NB4 (cell line): ENCODE data around the gene GPR85.

ENCODE experiments used
- POLR2A ChIP-seq: IDR thresholded peaks from 2 replicates; pipeline ENCODE4 v1.6.1; 2011; ENCODE audit warnings: mild to moderate bottlenecking; ENCODE audit not compliant: insufficient read length; ENCODE audit errors: extremely low read depth
- TF ChIP-seq, protein P1 (sequence below): IDR thresholded peaks from 2 replicates; pipeline ENCODE4 v1.6.1; 2011; ENCODE audit warnings: low read depth, low read length
- TF ChIP-seq, protein P2 (sequence below): IDR thresholded peaks from one replicate; pipeline ENCODE4 v1.5.1; 2012; ENCODE audit warnings: low read depth, low read length

DNA sequence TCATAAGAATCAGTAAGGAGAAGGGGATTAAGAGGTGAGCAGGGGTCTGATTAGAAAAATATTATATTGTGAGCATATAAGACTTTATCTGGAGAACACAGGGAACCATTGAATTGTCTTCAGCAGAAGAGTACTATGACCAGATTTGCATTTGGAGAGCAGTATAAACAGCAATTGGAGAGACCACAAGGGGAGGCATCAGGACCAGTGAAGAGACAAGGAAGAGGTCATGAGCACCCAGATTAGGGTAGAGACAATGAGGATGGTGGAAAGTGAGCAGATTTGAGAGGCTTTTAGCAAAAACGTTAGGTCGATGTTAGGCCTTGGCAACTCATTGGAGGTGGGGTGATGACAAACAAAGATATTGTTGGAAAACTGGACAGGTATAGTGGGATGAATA is 44.7 kb upstream of the GPR85 start:
- TF ChIP-seq, protein P1, sequence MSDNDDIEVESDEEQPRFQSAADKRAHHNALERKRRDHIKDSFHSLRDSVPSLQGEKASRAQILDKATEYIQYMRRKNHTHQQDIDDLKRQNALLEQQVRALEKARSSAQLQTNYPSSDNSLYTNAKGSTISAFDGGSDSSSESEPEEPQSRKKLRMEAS: no peak
- TF ChIP-seq, protein P2, sequence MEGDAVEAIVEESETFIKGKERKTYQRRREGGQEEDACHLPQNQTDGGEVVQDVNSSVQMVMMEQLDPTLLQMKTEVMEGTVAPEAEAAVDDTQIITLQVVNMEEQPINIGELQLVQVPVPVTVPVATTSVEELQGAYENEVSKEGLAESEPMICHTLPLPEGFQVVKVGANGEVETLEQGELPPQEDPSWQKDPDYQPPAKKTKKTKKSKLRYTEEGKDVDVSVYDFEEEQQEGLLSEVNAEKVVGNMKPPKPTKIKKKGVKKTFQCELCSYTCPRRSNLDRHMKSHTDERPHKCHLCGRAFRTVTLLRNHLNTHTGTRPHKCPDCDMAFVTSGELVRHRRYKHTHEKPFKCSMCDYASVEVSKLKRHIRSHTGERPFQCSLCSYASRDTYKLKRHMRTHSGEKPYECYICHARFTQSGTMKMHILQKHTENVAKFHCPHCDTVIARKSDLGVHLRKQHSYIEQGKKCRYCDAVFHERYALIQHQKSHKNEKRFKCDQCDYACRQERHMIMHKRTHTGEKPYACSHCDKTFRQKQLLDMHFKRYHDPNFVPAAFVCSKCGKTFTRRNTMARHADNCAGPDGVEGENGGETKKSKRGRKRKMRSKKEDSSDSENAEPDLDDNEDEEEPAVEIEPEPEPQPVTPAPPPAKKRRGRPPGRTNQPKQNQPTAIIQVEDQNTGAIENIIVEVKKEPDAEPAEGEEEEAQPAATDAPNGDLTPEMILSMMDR: no peak
- TF ChIP-seq POLR2A: no peak
